IPS-15b (cell line): ENCODE measurements around the gene MACF1.
"Not testable (repeated sequence)": the region's sequence is repeated elsewhere in the genome, so short reads cannot be mapped to it uniquely, and the experiment has no call there.

Experiments used
- H3K27me3 ChIP-seq: one replicate; pipeline ENCODE4 v1.6.1; 2013; ENCODE audit warnings: low read length; ENCODE audit not compliant: control insufficient read depth, insufficient read depth
- H3K36me3 ChIP-seq: one replicate; pipeline ENCODE4 v1.6.1; 2013; ENCODE audit warnings: low read length; ENCODE audit not compliant: control insufficient read depth, insufficient read depth
- H3K4me1 ChIP-seq: one replicate; pipeline ENCODE4 v1.6.1; 2013; ENCODE audit warnings: mild to moderate bottlenecking, low read length; ENCODE audit not compliant: control insufficient read depth, insufficient read depth
- H3K4me3 ChIP-seq: one replicate; pipeline ENCODE4 v1.5.1; 2013; ENCODE audit warnings: low read depth, low read length
- H3K9ac ChIP-seq: one replicate; pipeline ENCODE4 v1.6.1; 2013; ENCODE audit warnings: low read depth, mild to moderate bottlenecking, low read length
- H3K9me3 ChIP-seq: one replicate; pipeline ENCODE4 v1.6.1; 2013; ENCODE audit warnings: mild to moderate bottlenecking, low read length; ENCODE audit not compliant: control insufficient read depth, insufficient read depth

Gene MACF1

DNA sequence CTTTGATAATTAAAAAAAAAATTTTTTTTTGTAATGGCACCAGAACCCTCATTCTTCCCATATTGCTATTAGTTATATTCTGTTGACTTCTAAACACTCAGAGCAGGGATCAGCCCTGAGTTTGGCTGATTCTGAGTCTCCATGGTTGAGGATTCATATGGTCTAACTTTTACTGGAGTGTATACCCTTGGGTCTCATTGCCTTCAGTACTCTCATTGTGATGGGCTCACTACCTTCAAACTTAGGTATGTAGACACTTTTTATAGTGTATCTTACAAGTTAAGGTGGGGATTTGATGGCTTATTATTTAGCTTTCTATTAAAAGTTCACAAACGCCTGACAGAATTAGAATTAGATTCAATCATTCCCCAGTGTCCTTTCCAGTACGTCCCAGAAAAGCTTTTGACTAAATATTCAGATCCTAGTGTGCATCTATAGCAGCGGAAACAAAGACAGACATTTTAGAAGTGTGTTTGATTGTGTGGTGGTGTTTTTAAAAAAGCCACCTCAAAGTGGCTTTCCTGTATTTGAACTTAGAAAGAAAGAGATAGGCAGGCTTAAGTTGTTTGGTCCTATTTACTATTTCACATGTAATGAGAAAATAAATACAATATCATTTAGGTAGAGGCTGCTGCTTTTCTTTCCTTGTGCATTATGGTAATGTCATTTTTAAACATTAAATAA, 1.4 kb downstream of the MACF1 start:
- H3K27me3 ChIP-seq: no peaks in the 10 kb centered on the region
- no peak overlapping the region for H3K4me3 ChIP-seq
- no peaks in the 10 kb centered on the region for H3K36me3 ChIP-seq
- no peaks in the 10 kb centered on the region for H3K9me3 ChIP-seq
- no peak overlapping the region for H3K9ac ChIP-seq
- peaks cover 20% of the 10 kb centered on the region for H3K4me1 ChIP-seq

DNA sequence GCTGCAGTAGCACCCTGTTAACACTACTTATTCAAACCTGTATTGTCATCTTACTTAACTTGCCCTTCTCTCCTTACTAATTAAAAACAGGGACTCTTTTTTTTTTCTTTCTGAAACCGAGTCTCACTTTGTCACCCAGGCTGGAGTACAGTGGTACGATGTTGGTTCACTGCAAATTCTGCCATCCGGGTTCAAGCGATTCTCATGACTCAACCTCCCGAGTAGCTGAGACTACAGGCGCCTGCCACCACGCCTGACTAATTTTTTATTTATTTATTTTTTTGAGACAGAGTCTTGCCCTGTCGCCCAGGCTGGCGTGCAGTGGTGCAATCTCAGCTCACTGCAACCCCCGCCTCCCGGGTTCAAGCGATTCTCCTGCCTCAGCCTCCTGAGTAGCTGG, 3.9 kb downstream of the MACF1 start:
- H3K4me3 ChIP-seq, H3K9me3 ChIP-seq, H3K9ac ChIP-seq, H3K36me3 ChIP-seq, H3K27me3 ChIP-seq: not testable (repeated sequence)
- H3K4me1 ChIP-seq: peaks cover 21% of the 10 kb centered on the region

DNA sequence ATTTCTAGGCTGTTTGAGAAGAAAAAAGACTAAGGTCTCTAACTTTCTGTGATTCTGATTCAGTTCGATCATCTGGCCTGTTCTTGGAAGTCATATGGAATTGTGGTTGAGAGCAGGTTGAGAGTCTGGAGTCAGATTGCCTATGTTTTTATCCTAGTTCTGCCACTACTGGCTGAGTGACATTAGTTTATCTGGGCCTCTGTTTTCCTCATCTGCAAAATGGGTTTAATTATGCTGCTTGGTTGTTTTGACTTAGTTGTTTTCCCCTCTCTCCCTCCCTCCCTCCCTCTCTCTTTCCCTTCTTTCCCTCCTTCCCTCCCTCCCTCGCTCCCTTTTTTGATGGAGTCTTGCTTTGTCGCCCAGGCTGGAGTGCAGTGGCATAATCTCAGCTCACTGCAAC, 6.2 kb downstream of the MACF1 start:
- no peaks in the 10 kb centered on the region for H3K9me3 ChIP-seq
- no peaks in the 10 kb centered on the region for H3K27me3 ChIP-seq
- no peaks in the 10 kb centered on the region for H3K36me3 ChIP-seq
- no peak overlapping the region for H3K9ac ChIP-seq
- H3K4me3 ChIP-seq: no peak overlapping the region
- H3K4me1 ChIP-seq: peaks cover 24% of the 10 kb centered on the region

DNA sequence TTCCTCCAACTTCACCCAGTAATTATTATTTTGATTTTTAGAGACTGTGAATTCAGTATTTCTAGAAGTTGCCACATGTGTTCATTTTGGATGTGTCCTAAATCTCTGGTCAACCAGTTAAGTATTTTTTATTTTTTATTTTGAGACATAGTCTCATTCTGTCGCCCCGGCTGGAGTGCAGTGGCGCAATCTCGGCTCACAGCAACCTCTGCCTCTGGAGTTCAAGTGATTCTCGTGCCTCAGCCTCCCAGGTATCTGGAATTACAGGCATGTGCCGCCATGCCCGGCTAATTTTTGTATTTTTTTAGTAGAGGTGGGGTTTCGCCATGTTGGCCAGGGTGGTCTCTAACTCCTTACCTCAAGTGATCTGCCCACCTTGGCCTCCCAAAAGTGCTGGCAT, 8.0 kb downstream of the MACF1 start:
- Histone ChIP-seq H3K27me3 (no peaks in the 10 kb centered on the region), H3K4me1 (peaks cover 21% of the 10 kb centered on the region), H3K9ac (no peak overlapping the region), H3K36me3 (no peaks in the 10 kb centered on the region), H3K4me3 (no peak overlapping the region), H3K9me3 (no peaks in the 10 kb centered on the region)

DNA sequence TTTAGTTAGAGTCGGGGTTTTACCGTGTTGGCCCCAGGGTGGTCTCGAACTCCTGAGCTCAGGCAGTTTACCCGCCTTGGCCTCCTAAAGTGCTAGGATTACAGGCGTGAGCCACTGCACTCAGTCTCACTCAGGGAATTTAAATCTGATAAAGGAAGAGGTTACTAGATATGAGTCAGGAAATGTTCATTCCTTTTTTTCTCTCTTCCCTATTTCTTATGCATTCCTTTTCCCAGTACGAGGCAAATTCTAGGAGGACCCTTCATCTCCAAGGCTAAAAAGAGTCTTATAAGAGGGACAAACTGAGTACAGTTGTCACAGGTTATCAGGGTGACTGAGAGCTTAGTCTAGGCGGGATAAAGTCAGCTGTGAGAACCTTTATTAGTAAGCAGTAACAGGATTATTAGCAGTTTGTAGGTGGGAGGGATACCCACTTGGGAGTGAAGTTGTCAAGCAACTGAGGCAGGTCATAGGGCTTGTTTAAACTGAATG, 9.1 kb downstream of the MACF1 start:
- Histone ChIP-seq H3K27me3 (no peaks in the 10 kb centered on the region), H3K9me3 (no peaks in the 10 kb centered on the region), H3K4me3 (no peak overlapping the region), H3K36me3 (no peaks in the 10 kb centered on the region), H3K9ac (no peak overlapping the region), H3K4me1 (peaks cover 21% of the 10 kb centered on the region)

DNA sequence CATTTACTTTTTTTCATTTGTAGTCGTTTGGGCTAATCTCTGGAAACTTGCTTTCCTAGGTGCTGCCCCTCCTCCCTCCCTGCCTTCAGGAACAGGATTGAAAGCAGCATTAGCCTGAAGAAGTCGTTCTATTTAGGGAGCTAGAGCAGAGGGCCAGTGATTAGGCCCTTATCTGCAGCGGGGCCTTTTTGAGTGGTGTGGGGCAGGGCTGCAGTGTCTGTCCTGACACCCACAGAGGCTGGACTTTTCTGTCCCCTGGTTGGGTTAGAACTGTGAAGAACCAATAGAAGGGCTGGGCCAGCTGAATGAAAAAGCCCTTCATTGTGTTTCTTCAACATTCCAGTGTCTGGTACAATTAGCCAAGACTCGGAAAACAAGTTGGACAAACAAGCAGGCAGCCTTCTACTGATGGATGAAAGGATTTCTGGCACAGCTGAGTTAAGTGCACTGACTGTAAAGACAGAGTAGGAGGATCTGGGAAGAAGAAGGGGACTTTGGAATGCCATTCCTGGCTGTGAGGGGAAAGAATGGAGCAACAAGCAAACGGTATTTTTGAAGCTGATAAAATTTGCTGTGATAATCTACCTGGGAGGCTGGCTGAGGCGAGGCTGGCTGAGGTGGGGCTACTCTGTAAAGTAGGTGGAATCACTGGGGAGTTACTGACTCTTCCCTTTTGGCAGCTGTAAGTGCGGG, 9.7 kb downstream of the MACF1 start:
- Histone ChIP-seq H3K9me3 (no peaks in the 10 kb centered on the region), H3K4me1 (peaks cover 21% of the 10 kb centered on the region), H3K9ac (no peak overlapping the region), H3K4me3 (no peak overlapping the region), H3K27me3 (no peaks in the 10 kb centered on the region), H3K36me3 (no peaks in the 10 kb centered on the region)

DNA sequence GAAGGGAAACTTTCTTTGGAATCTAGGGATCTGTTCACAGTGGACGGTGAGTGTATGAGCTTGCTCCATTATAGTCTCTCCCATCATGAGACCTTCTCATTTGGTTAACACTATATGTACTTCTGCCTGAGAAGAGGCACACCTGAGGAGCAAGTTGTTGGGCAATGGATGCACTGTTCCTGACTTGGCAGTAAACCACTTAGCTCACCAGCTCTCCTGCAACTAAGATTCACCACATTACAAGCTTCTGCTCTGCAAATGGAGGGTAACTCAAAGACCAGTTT, 10.2 kb downstream of the MACF1 start:
- Histone ChIP-seq H3K9ac (no peak overlapping the region), H3K36me3 (no peaks in the 10 kb centered on the region), H3K9me3 (no peaks in the 10 kb centered on the region), H3K4me3 (no peak overlapping the region), H3K27me3 (no peaks in the 10 kb centered on the region), H3K4me1 (peaks cover 21% of the 10 kb centered on the region)

DNA sequence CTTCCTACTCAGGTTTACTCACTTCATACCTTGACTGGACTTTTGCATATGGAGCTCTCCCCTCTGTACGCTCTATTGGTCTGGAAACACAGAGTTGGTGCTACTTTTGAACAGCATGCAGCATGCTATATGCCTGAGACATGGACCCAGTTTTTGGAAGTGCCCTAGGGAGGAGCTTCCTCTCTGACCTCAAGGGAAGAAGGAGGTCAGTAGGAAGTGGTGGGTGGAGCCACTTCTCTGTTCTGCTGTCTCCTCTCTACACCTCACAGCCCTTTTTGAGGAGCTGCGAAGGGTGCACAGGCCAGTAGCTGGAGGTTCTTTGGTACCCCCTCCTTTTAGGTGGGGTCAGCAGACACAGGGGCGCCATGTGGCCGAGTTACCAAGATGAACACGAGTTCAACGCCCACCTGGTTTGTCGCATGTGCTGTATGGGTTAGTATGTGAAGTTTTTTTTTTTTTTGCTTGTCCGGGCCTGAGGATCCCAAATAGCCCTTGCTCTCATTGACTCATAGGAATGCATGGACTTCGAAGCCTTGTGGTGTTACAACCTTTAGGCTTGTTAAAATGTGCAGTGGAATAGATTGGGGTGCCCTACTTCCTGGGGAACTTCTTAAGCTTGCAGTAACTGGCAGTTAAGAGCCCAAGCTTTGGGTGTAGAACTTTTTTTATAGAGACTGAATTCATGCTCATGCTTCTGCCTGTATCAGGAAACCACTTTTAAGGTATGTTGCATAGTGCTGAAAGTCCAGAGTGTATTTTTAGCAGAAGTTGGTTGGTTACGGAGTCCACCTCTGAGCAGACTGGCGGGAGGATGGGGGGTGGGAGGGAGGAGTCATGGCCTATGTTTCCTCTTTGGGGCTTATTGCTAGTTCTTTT, 10.7 kb downstream of the MACF1 start:
- H3K27me3 ChIP-seq: no peaks in the 10 kb centered on the region
- H3K4me3 ChIP-seq: no peak overlapping the region
- no peak overlapping the region for H3K9ac ChIP-seq
- H3K9me3 ChIP-seq: no peaks in the 10 kb centered on the region
- H3K4me1 ChIP-seq: peaks cover 21% of the 10 kb centered on the region
- H3K36me3 ChIP-seq: no peaks in the 10 kb centered on the region

DNA sequence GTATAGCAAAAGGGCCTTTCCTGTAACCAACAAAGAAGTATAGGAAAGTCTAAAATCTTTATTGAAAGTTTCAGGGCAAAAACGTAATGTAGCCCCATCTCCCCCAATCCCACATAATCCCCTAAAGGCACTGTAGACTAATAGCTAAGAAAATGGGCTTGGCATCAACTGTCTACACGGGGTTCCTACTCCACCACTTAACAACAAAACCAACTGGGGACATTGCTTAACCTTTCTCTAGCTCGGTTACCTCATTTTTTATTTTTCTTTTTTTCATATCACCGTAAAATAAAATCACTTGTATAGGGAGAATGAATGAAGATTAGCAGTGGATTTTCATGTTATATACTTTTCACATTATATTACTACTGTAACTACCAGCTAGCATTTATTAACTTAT, 12.3 kb downstream of the MACF1 start:
- Histone ChIP-seq H3K9me3 (no peaks in the 10 kb centered on the region), H3K4me3 (no peak overlapping the region), H3K36me3 (no peaks in the 10 kb centered on the region), H3K9ac (no peak overlapping the region), H3K27me3 (no peaks in the 10 kb centered on the region), H3K4me1 (peaks cover 33% of the 10 kb centered on the region)

DNA sequence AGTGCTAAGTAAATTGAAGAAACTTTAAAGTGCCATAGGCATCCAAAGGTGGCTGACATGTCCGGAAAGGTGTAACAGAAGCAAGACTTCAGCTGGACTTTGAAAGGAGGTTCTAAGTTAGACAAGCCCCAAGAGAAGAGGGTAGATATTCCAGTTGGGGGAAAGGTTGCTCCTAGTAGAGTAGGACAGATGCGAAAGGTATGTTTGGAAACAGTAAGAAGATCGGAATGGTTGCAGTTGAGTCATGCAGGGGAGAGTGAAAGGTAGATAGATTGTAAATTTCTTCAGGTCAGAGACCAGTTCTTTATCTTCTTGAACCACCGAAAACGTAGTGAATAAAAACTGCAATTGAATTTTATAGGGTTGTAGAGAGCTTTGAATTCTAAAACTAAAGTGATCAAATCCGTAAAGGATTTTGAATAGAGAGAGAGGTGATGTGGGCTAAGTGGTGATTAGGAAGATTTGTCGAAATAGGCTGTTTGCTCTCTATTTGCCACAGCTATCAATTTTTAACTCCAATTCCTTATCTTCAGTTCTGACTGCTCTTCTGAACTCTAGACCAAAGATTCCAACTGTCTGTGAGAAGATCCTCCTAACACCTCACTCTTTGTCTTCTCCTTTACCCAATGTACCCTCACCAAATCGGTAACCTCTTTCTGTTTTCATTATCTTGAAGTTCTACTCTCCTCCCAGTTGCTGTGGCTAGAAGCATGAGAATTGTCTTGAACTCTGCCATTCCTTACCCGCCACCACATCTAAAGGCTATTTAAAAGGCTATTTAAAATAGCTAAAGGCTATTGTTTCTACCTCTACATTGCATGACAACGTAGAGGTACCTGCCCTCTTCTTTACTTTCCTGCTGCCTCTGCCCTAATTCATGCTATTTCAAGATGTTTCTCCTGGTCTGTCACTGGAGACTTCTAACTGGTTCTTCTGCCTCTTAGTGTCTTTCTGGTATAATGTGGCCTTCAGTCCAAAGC, 16.7 kb downstream of the MACF1 start:
- Histone ChIP-seq H3K4me3 (no peak overlapping the region), H3K27me3 (no peaks in the 10 kb centered on the region), H3K36me3 (no peaks in the 10 kb centered on the region), H3K9me3 (no peaks in the 10 kb centered on the region), H3K4me1 (peaks cover 14% of the 10 kb centered on the region), H3K9ac (peak overlapping the region; percentile 32)

DNA sequence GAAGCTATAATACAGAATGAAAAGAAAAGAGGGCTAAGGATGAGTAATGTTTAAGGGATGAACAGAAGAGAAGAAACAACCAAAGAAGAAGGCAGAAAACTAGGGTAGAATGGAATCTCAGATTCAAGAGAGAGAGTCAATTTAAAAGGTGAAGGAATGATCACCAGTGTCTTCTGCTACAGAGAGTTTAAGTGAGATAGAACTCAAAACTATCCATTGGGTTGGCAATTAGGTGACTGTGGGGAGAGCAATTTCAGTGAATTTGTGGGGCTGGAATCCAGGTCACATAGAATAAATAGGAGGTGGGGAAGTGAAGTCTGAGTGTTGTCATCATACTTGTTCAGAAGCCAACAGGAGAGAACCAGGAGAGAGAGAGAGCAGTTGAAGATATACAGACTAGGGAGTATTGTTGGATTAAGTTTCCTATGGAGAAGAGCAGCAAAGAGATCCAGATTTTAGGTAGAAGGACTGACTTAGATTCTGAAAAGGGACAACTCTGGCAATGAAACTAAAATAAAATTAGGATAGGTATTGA, 19.9 kb downstream of the MACF1 start:
- H3K4me3 ChIP-seq: no peak overlapping the region
- no peaks in the 10 kb centered on the region for H3K9me3 ChIP-seq
- H3K36me3 ChIP-seq: no peaks in the 10 kb centered on the region
- H3K4me1 ChIP-seq: peaks cover 18% of the 10 kb centered on the region
- no peak overlapping the region for H3K9ac ChIP-seq
- no peaks in the 10 kb centered on the region for H3K27me3 ChIP-seq
